Esophagus muscularis mucosa (tissue), 4 donors: ENCODE results near the gene CCDC24. TPM values are rescaled to one million over a fixed set of nuclear protein-coding genes. Genes with fewer than 3 reads are reported as not detected.

Experiments
- DNase-seq: peaks from one replicate; pipeline ENCODE4 v3.0.0-alpha.2; 2017; ENCODE audit errors: extremely low spot score
- H3K27ac ChIP-seq, 4 donors: fragments of 200-600 bp; sonication (generic); replicated peaks in 1 of 4; 1 replicate in 3 of 4; 2 replicates in 1 of 4; pipeline ENCODE4 v1.5.1; 2016 to 2019; ENCODE audit warnings: mild to moderate bottlenecking in 1 of 4
- H3K27me3 ChIP-seq, 4 donors: fragments of 200-600 bp; sonication (generic); one replicate each; pipeline versions ENCODE4 v1.5.1 to v1.6.0; 2016 to 2019
- H3K36me3 ChIP-seq, 4 donors: fragments of 200-600 bp; sonication (generic); one replicate each; pipeline ENCODE4 v1.5.1; 2016 to 2019
- H3K4me1 ChIP-seq, 4 donors: fragments of 200-600 bp; sonication (generic); one replicate each; pipeline ENCODE4 v1.5.1; 2016 to 2019
- H3K4me3 ChIP-seq, 4 donors: fragments of 200-600 bp; sonication (generic); 1 replicate in 2 of 4; 2 replicates in 2 of 4; pipeline ENCODE4 v1.5.1; 2016 to 2019; ENCODE audit warnings: mild to moderate bottlenecking in 4 of 4, moderate library complexity in 1 of 4
- H3K9me3 ChIP-seq, 4 donors: fragments of 200-600 bp; sonication (generic); 1 replicate in 3 of 4; 2 replicates in 1 of 4; pipeline ENCODE4 v1.5.1; 2016 to 2019
- EP300 ChIP-seq: sonication (generic); formaldehyde crosslinking; IDR thresholded peaks from one replicate; pipeline ENCODE4 v1.6.1; 2017; ENCODE audit warnings: antibody characterized with exemption
- POLR2A ChIP-seq: fragments of 450-650 bp; IDR thresholded peaks from one replicate; pipeline ENCODE4 v1.6.1; 2017; ENCODE audit warnings: antibody characterized with exemption, moderate library complexity, mild to moderate bottlenecking, low read depth
- POLR2AphosphoS5 ChIP-seq, 2 donors: sonication (generic); formaldehyde crosslinking; IDR thresholded peaks; one replicate each; pipeline ENCODE4 v1.6.1; 2017; ENCODE audit warnings: antibody characterized with exemption in 2 of 2
- WGBS: methylation state at CpG from one replicate; pipeline ENCODE4 v1.1.5; 2018; 5-methylcytosine and 5-hydroxymethylcytosine counted together
- intact Hi-C: fragments of 100-400 bp; cut with DNase I; formaldehyde crosslinking; loops from one replicate; pipeline ENCODE4 v1.15.1; 2023
- total RNA-seq, 4 donors: library from RNA; depleted of rRNA; stranded (reverse); fragments of >200 nt; gene quantifications; one replicate each; pipeline versions ENCODE4 v1.1.0 to v1.2.1, GENCODE V29; 2016
- TF ChIP-seq, protein P1 (sequence below), 3 experiments: fragments of 200-600 bp in 2 of 3; fragments of 450-650 bp in 1 of 3; sonication (generic) in 2 of 3; IDR thresholded peaks; one replicate each; pipeline ENCODE4 v1.5.1; 2017 to 2019; ENCODE audit warnings: antibody characterized with exemption in 3 of 3, mild to moderate bottlenecking in 2 of 3, moderate library complexity in 1 of 3

CCDC24 gene
- total RNA-seq = 1 to 10 TPM; 6.2 to 7.3 (median 6.7) TPM

DNA sequence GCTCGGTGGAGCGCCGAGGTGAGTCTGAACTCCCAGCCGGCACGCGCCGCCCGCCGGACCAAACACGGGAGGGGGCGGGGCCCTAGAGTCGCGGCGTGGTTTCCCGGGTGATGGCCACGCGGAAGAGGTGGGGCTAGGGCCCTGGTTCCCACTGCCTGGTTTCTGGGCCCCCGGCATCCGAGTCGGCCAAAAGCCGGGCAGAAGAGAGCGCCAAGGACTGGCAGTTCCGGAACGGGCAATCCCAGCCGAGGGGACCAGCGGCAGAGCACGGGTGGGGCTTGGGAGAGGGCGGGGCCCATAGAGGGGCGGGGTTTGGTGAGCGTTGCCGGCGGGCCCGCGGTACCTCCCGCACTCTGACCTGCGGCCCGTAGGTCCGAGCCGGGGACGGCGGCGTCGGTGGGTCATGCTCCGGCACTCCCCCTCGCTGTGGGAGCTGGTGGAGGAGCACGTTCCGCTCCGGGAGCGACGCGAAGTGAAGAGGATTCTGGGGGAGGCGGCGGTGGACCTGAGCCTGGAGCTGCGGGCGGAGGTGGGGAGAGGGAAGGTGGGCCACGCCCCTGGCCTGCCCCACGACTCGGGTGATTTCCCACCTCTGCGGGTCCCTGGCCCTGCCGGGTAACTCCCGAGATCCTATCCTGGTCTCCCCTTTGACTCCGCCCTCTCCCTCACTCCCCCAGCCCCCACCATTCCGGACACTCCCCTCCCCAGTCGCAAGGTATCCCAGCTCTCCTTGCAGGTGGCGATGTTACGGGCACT is at the start of gene CCDC24:
CCDC24 (plus strand) TSS at position 124 of the 756 bp plus-strand sequence; CDS start at position 404, 280 bp downstream.
- no peaks in the 10 kb centered on the region for H3K9me3 ChIP-seq
- intact Hi-C loops = loop anchor here (5.0 kb wide), 1 partner anchor 41 kb away; the partner anchor contains the start of gene SLC6A9
- H3K27me3 ChIP-seq = no peaks in the 10 kb centered on the region
- TF ChIP-seq, protein P1, sequence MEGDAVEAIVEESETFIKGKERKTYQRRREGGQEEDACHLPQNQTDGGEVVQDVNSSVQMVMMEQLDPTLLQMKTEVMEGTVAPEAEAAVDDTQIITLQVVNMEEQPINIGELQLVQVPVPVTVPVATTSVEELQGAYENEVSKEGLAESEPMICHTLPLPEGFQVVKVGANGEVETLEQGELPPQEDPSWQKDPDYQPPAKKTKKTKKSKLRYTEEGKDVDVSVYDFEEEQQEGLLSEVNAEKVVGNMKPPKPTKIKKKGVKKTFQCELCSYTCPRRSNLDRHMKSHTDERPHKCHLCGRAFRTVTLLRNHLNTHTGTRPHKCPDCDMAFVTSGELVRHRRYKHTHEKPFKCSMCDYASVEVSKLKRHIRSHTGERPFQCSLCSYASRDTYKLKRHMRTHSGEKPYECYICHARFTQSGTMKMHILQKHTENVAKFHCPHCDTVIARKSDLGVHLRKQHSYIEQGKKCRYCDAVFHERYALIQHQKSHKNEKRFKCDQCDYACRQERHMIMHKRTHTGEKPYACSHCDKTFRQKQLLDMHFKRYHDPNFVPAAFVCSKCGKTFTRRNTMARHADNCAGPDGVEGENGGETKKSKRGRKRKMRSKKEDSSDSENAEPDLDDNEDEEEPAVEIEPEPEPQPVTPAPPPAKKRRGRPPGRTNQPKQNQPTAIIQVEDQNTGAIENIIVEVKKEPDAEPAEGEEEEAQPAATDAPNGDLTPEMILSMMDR (IDR thresholded peaks at IDR 0.05) = no peak
- TF ChIP-seq POLR2AphosphoS5 (IDR thresholded peaks at IDR 0.05) (peak; percentile 58 to 72), POLR2A (no peak), EP300 (no peak)
- H3K27ac ChIP-seq = peak within 1 kb of the TSS; percentile 75 to 84 (median 80)
- peaks cover 0 to 2% (median 0%) of the 10 kb centered on the region in 4 donors for H3K36me3 ChIP-seq
- peak within 1 kb of the TSS; percentile 57 to 90 (median 64) for H3K4me3 ChIP-seq
- WGBS = under 1% methylated on average over 11 of the region's 66 CpGs
- DNase-seq = peak; percentile 97
- peaks cover 16 to 25% (median 24%) of the 10 kb centered on the region in 4 donors for H3K4me1 ChIP-seq

DNA sequence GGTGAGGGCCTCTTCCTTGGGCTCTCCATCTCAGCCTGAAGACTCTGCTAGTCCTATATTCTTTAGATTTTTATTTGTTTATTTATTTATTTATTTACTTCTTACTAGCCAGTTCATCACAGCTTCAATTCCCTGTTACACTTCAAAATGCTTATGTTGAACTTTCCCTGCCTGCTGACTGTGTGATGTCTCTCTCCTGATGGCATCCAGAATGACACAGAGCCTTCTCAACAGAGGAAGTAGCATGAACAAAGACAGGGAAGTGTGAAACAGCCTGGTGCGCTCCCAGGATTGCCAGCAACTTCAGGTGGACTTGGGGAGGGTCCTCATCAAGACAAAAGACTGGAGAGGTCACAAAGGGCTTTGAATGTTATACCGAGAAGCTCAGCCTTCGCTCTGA is 49.0 kb upstream of the CCDC24 start:
- TF ChIP-seq POLR2A = no peak
- TF ChIP-seq, protein P1 (IDR thresholded peaks at IDR 0.05) = no peak
- TF ChIP-seq EP300 = no peak
- no peak for TF ChIP-seq POLR2AphosphoS5 (IDR thresholded peaks at IDR 0.05)
- Histone ChIP-seq H3K9me3 (no peaks in the 10 kb centered on the region), H3K36me3 (peaks cover 0 to 7% (median 0%) of the 10 kb centered on the region in 4 donors), H3K4me3 (no peak overlapping the region), H3K4me1 (peaks cover 10 to 28% (median 26%) of the 10 kb centered on the region in 4 donors), H3K27me3 (no peaks in the 10 kb centered on the region), H3K27ac (no peak overlapping the region)
- WGBS = 85% methylated on average over 3 of the region's 3 CpGs
- intact Hi-C loops = no loop called here
- DNase-seq = no peak

DNA sequence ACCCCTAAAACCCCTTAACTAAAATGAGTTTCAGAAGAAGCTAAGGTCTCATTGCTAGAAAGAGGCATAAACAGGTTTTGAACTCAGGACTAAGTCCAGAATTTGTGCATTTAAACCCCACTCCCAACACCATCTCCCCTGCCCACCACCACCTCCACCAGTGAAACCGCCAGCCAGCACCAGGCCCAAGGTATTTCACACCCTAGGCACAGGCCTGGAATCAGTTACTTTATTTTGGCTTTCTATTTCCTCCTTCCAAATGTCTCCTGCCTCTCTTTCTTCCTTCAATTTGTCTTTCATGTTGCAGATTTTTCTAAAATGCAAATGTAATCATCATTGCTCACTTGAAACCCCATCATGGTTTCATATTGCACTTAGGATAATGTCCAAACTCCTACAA is 46.5 kb upstream of the CCDC24 start:
- intact Hi-C loops = no loop called here
- Histone ChIP-seq H3K27ac (peak overlapping the region in 2 of 4 donors; percentile 7 to 92), H3K9me3 (no peaks in the 10 kb centered on the region), H3K27me3 (no peaks in the 10 kb centered on the region), H3K36me3 (peaks cover 0 to 11% (median 9%) of the 10 kb centered on the region in 4 donors), H3K4me1 (peaks cover 27 to 52% (median 45%) of the 10 kb centered on the region in 4 donors), H3K4me3 (no peak overlapping the region)
- TF ChIP-seq POLR2A = no peak
- TF ChIP-seq POLR2AphosphoS5 (IDR thresholded peaks at IDR 0.05) = no peak
- TF ChIP-seq EP300 = no peak
- TF ChIP-seq, protein P1 (IDR thresholded peaks at IDR 0.05) = no peak
- WGBS = 93% methylated on average over 1 of the region's 1 CpG
- DNase-seq = no peak

DNA sequence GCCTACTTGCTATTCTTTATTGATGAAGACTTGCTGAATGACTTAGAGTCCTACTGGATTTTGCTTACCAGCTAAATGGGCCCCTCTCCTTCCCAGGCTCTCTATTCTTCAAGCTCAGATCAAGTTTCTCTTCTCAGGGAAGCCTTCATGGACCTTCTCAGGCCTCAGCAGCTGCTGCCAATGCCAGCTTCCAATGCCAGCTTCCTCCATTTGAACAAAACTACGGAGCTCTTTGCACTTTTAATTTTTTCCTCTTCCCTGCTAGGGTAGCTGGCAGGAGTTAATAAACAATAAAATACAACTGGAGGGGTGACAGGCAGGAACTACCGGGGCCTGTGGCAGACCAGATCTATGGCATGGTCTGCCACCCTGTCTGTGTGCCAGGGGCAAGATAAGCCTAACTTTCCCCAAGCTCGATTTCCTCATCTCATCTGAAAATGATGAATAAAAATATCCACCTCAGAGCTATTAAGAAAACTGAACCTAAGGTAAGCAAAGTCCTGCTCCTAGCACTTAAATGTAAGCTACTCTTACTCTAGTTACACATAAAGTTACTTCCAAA is 45.6 kb upstream of the CCDC24 start:
- H3K9me3 ChIP-seq = no peaks in the 10 kb centered on the region
- DNase-seq = no peak
- intact Hi-C loops = no loop called here
- TF ChIP-seq POLR2A (no peak), EP300 (no peak), POLR2AphosphoS5 (IDR thresholded peaks at IDR 0.05) (no peak)
- TF ChIP-seq, protein P1 (IDR thresholded peaks at IDR 0.05) = no peak
- H3K36me3 ChIP-seq = peaks cover 0 to 18% (median 16%) of the 10 kb centered on the region in 4 donors
- H3K4me3 ChIP-seq = peak overlapping the region; percentile 72 to 86 (median 84)
- WGBS = 8% methylated on average over 3 of the region's 3 CpGs
- peaks cover 31 to 52% (median 45%) of the 10 kb centered on the region in 4 donors for H3K4me1 ChIP-seq
- peak overlapping the region; percentile 92 to 97 (median 94) for H3K27ac ChIP-seq
- no peaks in the 10 kb centered on the region for H3K27me3 ChIP-seq
